GM21576 (cell line): ENCODE data around the gene SCN10A.

Experiments
- ATAC-seq: cut with Tn5 transposase; IDR thresholded peaks from one replicate; pipeline ENCODE4 v1.9.1; 2021; ENCODE audit warnings: mild to moderate bottlenecking, moderate library complexity; ENCODE audit not compliant: unreplicated experiment

Gene SCN10A

DNA sequence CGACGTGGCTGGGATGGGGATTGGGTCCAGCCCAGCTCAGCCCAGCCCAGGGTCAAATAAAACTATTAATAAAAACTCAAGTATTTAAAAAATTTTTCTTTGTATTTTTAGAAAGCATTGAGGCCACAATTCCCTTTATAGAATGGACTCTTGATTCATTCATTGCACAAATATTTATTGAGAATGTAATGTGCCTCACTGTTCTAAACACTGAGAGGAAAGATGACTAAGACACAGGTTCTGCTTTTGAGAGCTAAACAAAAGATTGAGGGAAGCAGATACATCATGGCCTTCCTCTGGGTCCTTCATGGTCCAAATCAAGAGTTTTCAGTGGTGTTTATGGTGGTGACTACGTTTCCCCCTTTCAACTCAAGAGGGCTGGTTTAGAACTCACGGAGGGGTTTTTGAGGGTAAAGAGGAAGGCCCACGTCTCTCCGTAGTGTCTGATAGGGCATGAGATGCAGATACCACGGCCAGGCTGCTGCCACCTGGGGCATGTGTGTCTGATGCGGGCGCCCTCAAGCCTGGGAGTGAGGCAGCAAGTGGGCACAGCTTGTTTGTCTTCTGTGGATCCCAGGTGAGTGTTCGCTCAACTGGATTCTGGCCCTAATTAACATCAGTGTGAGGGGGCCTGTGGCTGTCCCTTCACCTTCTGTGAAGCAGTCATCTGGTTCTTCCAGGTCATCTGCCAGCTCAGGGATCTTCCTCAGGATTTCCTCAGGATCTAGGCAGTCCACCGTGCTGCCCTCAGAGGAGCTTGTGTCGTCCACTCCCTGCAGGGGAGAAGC, 93.0 kb downstream of the SCN10A start:
- no peak for ATAC-seq

DNA sequence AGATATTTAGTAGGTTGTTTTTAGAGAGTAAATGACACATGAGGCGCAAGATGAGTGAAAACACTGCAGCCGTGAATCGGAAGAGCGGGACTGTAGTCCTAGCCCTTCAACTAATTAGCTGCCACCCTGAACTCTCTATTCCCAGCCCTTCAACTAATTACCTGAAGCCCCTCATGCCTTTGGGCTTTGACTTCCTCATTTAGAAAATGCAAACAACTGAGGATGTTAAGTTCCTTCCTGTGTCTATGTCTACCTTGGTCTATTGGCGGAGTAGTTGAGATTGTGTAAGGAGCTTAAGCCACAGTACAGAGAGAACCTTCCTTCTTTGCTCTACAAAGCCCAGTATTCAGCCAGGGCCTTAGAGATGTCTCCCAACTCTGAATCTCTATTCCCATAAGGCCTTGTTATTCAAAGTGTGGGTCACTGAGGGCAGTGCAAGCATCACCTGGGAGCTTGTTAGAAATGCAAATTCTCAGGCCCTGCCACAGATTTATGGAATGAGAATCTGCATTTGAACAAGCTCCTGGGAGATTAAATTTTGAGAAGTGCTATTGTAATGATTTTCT, 94.7 kb downstream of the SCN10A start:
- ATAC-seq, result no peak

DNA sequence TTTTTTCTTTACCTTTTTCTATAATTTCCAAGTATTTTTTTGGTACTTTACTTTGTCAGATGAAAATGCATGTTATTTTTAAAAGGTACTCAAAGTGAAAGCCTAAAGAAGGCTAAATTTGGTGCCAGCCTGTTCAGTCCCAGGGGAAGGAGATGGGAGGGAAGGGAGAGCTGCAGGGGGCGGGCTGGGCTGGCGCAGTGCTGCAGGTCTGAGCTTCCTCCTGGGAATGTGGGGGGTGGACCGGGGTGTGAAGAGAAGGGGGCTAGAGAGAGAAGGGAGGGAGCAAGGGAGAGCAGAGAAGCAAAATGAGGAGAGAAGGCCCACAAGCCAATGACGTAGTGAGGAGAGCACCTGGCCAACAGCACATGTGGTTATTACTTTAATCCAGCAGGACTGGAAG, 95.6 kb downstream of the SCN10A start:
- no peak for ATAC-seq

DNA sequence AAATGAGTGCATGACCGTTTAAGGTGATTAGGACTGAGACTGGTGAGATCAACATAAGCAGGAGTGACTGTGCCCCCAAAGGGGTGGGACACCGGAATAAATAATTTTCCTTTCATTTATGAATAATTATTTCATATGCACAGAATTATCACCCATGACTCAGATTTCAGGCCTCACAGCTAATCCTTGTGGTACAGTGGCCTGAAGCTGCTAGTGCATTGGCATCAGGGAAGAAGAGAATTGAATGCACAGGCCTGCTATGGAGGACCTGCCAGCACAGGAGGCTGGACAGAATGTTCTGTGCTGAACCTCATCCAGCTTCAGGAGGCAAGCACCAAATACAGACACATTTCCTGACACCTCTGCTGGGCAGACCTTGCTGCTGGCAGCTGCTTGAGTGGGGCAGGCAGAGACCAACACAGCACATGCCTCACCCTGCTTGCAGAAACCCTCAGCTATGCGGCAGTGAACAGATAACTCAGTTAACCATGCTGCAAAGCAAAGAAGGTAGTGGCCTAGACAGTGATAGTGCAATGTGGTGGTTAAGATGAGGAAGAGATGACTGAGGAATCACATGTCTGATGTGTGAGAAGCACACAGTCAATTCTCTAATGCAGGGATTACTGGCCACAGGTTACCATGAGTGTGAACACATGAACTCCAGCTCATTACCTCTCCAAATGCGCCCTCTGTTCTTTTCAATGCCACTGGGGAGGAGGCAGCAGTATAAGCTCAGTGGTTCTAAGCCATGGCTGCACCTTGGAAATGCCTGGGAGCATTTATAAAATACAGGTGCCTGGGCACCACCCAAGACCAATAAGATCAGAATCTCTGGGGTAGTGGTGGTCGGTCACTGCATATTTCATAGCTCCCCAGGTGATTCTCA, 98.4 kb downstream of the SCN10A start:
- no peak for ATAC-seq

DNA sequence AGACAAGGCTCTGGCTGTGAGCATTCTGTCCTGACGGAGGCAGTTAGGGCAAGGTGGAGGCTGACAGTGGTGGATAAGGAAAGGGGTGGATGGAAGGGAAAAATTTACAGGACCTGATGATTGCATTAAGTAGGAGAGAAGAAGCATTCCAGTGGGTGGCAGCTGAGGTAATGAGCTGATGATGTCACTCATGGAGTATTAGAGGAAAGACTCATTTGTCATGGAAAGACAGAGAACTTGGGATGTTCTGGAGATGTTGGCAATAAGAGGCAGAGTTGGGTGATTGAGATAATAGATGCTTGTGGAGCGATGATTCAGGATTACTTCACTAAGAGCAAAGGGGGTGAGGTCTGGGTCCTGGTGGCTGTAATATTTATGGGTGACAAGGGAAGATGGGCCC, 102.9 kb downstream of the SCN10A start:
- ATAC-seq, result no peak

DNA sequence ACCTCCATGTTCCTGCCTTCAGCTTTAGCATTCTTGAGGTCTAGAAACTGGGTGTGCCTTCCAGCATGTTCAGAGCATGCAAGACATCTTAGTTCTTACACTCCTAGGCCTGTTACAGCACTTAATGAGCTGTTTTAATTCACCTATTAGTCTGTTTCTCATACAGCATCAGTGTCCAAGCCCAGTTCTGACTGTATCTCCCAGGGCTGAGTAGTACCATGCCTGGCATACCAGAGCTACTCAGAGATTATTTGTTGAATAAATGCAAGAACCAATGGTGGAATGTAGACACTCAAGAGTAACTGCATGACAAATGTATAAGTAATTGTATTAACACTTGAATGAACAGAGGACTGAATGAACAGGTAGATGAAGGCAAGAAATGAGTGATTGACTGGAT, 104.7 kb downstream of the SCN10A start:
- ATAC-seq, result no peak

DNA sequence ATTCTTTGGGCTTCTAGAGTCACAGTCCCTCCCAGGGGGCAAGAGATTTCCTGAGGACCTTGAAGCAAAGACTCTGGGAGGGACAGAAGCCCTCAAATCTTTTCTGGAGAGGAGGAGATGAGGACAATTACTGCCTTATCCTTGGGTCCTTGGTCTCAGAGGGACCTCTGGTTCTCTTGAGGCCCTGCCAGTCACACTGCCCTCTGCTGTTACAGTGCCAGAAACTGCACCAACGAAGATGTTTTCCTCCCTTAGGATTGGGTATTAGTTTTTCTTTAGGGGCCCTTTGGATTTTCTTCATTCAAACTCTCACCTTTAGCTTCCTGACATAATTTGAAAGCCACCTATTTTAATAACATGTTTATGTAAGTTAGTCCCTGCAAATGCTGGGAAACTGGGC, 108.3 kb downstream of the SCN10A start:
- no peak for ATAC-seq

DNA sequence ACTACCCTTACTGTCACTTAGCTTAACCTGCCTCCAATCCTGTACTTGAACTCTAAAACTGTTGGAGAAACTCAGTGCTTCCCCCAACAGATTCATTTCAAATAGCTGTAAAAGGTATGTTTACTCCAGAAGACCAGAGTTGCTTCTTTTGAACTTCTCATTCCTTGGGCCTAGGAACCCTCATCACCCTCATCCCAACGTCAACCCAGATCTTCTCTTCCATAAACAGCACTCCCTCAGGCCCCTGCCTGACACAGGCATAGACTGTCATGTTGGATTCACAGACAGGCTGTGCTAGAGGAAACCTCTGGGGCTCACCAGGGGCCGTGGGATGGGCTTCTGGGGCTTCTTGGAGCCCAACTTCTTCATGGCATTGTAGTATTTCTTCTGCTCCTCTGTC, 109.1 kb downstream of the SCN10A start:
- ATAC-seq, result no peak

DNA sequence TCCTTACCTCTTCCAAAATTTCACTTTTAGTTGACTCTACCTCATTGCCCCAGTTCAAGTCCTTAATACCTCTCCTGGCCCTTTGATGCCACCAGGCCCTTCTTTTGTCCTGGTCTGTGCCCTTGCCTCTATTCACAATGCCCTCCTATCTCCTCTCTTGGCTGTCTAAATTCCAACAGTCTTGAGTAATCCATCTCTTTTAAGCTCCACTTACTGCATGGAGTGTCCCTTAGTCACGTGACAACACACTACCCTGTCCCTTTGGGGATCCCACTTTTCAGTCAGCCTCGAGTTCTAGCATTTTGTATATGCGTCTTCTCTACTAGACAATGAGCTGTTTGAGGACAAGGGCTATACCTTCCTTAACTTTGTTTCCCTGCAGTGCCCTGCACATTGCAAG, 113.8 kb downstream of the SCN10A start:
- no peak for ATAC-seq

DNA sequence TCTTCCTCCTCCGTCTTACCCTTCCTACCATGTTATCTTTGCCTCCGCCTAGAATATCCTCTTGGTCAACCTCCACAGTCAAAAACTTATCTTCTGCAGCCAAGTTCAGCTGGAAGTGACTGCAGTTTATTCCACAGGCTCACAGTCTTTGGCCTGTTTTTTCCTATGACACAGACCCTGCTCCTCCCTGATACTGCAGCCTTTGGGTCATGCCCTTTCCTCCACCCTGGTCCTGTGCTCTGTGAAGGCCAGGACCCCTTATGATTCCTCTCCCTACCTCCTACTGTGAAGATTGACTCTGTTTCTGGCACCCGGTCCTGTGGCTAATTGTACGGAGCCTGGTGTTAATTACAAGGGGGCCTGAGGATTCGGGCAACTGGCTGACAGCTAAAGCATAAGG, 117.3 kb downstream of the SCN10A start:
- no peak for ATAC-seq

DNA sequence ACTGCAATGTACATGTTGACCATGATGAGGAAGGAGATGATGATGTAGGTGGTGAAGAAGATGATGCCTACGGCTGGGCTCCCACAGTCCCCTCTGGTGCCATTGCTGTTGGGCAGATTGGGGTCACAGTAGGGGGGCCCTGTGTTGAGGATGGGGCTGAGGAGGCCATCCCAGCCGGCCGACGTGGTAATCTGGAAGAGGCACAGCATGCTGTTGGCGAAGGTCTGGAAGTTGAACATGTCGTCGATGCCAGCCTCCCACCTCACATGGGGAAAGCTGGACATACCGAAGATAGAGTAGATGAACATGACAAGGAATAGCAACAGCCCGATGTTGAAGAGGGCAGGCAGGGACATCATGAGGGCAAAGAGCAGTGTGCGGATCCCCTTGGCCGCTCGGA, 118.0 kb downstream of the SCN10A start:
- no peak for ATAC-seq

DNA sequence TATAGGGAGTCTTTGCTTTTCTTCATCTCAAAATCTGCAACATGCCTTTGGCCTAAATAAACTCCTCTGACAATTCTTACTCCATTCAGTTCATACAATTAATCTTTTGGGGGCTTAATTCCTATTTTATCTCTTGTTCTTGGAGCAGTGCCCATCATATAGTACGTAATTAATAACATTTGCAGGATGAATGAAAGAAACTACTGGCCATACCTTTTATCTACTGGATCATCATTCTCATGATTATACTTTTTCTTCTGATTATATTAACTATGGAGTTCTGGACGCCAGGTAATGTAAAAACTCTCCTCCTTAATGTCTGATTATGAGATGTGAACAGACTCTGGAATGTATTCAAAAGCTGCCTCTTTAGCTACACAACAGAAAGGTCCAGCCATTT, 120.0 kb downstream of the SCN10A start:
- no peak for ATAC-seq

DNA sequence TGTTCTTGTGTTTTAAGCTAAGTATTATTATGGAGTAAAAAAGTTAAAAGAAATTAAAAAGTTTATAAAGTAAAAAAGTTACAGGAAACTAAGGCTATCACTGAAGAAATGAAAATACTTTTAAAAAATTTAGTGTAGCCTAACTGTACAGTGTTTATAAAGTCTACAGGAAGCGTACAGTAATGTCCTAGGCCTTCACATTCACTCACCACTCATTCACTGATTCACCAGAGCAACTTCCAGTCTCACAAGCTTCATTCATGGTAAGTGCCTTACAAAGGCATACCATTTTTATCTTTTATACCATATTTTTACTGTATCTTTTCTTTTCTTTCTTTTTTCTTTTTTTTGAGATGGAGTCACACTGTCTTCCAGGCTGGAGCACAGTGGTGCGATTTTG, 125.8 kb downstream of the SCN10A start:
- ATAC-seq, result no peak

DNA sequence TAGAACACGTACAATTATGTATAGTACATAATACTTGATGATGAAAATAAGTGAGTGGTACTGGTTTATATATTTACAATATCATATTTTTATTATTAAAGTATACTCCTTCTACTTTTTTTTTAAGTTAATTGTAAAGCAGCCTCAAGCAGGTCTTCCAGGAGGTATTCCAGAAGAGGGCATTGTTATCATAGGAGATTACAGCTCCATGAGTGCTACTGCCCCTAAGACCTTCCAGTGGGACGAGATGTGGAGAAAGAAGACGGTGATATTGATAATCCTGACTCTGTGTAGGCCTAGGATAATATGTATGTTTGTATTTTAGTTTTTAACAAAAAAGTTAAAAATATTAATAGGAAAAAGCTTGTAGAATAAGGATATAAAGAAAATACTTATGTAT, 126.2 kb downstream of the SCN10A start:
- ATAC-seq, result no peak

DNA sequence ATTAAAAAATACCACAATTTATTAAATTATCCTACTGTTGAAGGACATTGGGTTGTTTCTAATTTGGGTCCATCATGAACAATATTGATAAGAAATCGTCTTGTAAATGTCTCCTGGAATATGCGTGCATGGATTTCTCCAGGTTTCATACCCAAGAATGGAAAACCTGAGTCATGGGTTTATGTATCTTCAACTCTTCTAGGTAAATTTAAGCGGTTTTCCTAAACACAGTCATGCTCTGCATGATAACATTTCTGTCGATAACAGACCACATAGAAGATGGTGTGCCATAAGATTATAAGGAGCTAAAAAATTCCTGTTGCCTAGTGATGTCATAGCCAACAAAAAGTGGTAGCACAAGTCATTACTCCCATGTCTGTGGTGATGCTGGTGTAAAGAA, 126.7 kb downstream of the SCN10A start:
- ATAC-seq, result no peak

DNA sequence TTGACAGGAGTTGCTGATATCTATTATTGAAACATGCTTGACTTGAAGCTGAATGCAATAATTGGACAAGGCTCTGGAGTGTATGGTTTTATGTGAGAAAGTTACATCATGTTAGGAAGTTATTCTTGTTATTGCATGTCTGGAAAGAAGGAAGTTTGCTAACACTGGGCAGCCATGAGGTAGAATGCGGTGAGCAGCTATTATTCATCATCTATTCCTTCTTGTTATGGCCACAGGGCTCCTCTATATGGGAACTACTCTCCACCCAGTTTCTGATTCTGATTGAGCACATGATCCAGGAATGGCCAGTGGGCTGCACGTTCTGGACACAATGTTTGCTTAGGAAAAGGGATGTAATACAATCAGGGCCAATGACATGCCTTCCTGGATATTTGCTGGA, 128.7 kb downstream of the SCN10A start:
- ATAC-seq, result no peak

DNA sequence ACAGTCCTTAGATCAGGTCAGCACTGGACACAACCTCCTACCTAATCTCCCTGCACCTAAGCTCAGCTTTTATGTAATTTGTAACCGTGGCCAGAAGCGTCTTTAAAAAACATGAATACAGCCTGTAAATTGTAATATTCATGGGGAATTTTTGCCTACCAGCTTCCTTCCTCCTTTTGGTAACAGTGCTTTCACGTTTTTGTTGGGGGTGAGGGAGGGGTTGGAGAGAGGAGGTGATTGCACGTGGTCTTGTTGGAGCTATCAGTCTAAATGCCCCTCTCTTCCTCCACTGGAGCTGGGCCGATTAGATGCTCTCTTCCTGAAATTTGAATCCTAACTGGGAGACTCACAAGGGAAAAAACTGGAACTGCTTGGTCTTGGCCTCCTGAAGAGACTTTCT, 131.5 kb downstream of the SCN10A start:
- ATAC-seq, result no peak

DNA sequence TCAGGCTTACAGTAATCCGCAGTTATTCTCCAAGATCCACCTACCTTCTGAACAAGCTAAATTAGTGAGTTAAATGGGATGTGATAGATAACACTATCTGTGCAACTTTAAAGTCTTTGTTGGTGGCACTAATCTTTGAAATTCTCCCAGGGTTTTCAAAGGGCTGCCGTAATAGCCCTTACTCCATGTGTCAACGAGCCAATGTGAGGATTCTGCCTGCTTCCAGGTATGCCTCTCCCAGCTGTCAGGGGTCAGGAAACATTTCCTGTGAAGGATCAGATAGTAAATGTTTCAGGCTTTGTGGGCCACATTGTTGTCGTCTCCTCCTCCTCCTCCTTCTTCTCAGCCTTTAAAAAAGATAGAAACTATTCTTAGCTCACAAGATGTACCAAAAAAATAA, 146.3 kb downstream of the SCN10A start:
- ATAC-seq, result no peak

DNA sequence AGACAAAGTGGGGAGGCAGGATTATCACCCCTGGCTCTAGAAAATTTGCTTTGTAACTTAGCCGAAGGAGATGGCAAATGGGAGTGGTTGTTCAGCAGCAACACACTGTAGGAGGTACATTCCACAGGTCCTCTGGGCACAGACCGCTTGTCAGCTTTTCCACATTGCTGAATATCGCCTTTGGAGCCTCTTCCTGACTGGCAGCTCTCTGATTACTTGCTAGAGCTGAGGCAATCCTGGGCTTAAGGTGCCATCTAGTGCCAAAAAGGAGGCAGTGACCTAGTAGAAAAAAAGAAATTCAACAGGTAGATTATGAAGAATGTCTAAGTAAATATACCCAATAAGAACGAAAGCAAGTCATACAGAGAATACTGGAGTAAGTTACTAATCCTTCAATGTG, 153.5 kb downstream of the SCN10A start:
- no peak for ATAC-seq

DNA sequence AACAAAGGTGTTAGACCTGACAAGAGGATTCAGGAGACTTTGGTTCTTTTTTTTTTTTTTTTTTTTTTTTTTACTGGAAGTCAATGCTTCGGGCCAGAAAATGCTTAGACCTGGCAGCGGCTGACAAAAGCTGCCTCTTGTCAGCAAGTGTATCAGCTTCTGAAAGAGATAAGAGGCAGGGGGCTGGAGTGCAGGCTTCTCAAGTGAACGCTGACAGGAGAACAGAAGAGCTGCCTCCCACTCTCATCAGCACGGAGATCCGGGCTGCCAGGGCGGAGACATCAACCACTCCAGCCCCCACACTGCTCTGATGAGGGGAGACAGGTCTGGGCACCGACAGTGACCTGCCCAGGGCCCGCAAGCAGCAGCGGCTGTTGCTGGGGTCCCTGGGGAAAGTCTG, 157.2 kb downstream of the SCN10A start:
- no peak for ATAC-seq

DNA sequence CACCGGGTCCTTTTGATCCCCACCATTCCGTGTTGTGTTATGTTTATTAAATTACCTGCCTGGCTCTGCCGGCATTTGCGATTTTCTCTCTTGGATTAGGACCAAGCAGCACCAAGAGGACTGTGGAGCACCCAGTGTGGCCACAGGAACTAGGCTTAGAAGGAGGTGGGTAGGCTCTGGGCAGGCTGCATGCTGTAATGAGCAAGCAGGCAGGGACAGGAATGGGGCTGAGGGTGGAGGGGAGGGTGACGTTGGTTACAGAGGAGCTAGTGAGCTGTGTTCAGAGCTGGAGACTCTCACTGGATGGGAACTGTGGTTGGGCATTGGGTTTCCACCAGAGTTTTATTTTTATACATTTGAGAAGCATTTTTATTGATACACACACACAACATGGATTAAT, 158.6 kb downstream of the SCN10A start:
- ATAC-seq, result no peak

DNA sequence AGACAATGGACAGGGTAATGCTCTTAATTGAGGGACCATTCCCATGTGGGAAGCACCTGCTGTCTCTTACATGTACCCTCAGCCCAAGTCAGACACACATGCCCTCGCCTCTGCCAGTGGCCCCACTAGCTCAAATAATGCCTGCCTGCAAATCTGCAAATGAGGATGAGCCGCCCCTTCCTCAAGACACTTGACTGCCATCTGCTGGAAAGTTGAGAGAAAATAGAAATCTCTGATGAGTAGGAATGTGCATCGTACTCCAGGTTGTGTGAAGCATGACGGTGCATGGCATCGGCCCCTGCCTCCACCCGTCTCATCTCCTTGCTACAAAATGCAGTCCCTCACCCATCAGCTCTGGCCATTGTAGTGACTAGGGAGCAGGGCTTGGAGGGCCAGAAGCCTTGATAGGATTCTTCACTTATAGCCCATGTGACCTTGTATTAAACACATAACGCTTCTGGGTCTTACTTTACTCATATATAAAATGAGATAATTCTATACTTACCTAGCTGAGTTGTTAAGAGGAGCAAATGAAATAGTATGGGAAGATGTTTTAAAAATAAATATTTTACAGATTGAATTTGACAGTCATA, 160.2 kb downstream of the SCN10A start:
- ATAC-seq, result no peak
